Ishikawa (cell line): ENCODE data around the gene SDSL.

ENCODE experiments used
- CEBPB ChIP-seq: IDR thresholded peaks from 2 replicates; pipeline ENCODE4 v1.6.1; 2012
- CREB1 ChIP-seq: IDR thresholded peaks from 2 replicates; pipeline ENCODE4 v1.6.1; 2012; ENCODE audit warnings: low read depth
- EGR1 ChIP-seq: IDR thresholded peaks from 2 replicates; pipeline ENCODE4 v1.6.1; 2012
- EP300 ChIP-seq: IDR thresholded peaks from 2 replicates; pipeline ENCODE4 v1.6.1; 2012; ENCODE audit warnings: borderline replicate concordance
- FOXM1 ChIP-seq: IDR thresholded peaks from 2 replicates; pipeline ENCODE4 v1.6.1; 2012; ENCODE audit warnings: low read depth, borderline replicate concordance
- RAD21 ChIP-seq: IDR thresholded peaks from 2 replicates; pipeline ENCODE4 v1.6.1; 2012; ENCODE audit warnings: low read depth
- TAF1 ChIP-seq: IDR thresholded peaks from 2 replicates; pipeline ENCODE4 v1.6.1; 2012; ENCODE audit warnings: low read depth, mild to moderate bottlenecking
- TEAD4 ChIP-seq: IDR thresholded peaks from 2 replicates; pipeline ENCODE4 v1.6.1; 2012
- YY1 ChIP-seq: IDR thresholded peaks from 2 replicates; pipeline ENCODE4 v1.6.1; 2012; ENCODE audit warnings: low read depth
- TF ChIP-seq, protein P1 (sequence below): IDR thresholded peaks from 2 replicates; pipeline ENCODE4 v1.6.1; 2012; ENCODE audit warnings: low read depth, mild to moderate bottlenecking
- TF ChIP-seq, protein P2 (sequence below): IDR thresholded peaks from 2 replicates; pipeline ENCODE4 v1.6.1; 2012
- TF ChIP-seq, protein P3 (sequence below): IDR thresholded peaks from 2 replicates; pipeline ENCODE4 v1.6.1; 2012

DNA sequence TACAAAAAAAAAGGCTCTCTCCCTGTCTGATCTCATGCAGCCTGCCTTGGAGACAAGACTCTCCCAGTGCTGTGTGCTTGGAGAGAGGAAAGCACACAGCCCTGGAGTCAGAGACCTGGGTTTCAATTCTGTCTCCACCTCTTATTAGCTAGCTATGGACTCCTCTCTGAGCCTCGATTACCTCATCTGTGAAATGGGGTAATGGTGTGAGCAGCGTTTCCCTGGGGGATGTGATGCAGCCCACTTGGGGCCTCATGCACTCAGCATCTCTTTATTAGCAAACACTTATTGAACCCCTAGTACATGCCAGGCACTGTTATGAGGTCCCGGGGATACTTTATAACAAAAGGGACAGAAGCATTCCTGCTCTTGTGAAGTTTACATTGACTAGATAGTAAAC lies 31.0 kb upstream of the SDSL start:
- TF ChIP-seq, protein P1, sequence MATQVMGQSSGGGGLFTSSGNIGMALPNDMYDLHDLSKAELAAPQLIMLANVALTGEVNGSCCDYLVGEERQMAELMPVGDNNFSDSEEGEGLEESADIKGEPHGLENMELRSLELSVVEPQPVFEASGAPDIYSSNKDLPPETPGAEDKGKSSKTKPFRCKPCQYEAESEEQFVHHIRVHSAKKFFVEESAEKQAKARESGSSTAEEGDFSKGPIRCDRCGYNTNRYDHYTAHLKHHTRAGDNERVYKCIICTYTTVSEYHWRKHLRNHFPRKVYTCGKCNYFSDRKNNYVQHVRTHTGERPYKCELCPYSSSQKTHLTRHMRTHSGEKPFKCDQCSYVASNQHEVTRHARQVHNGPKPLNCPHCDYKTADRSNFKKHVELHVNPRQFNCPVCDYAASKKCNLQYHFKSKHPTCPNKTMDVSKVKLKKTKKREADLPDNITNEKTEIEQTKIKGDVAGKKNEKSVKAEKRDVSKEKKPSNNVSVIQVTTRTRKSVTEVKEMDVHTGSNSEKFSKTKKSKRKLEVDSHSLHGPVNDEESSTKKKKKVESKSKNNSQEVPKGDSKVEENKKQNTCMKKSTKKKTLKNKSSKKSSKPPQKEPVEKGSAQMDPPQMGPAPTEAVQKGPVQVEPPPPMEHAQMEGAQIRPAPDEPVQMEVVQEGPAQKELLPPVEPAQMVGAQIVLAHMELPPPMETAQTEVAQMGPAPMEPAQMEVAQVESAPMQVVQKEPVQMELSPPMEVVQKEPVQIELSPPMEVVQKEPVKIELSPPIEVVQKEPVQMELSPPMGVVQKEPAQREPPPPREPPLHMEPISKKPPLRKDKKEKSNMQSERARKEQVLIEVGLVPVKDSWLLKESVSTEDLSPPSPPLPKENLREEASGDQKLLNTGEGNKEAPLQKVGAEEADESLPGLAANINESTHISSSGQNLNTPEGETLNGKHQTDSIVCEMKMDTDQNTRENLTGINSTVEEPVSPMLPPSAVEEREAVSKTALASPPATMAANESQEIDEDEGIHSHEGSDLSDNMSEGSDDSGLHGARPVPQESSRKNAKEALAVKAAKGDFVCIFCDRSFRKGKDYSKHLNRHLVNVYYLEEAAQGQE: no peak
- TF ChIP-seq FOXM1 (no peak), EP300 (no peak), CEBPB (no peak), YY1 (no peak), EGR1 (no peak), TAF1 (no peak), TEAD4 (no peak), RAD21 (no peak), CREB1 (no peak)
- TF ChIP-seq, protein P2, sequence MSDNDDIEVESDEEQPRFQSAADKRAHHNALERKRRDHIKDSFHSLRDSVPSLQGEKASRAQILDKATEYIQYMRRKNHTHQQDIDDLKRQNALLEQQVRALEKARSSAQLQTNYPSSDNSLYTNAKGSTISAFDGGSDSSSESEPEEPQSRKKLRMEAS: no peak
- TF ChIP-seq, protein P3, sequence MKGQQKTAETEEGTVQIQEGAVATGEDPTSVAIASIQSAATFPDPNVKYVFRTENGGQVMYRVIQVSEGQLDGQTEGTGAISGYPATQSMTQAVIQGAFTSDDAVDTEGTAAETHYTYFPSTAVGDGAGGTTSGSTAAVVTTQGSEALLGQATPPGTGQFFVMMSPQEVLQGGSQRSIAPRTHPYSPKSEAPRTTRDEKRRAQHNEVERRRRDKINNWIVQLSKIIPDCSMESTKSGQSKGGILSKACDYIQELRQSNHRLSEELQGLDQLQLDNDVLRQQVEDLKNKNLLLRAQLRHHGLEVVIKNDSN: no peak
